K562 (cell line): ENCODE results near the gene TRAIP. TPM values are rescaled to one million over a fixed set of nuclear protein-coding genes. Genes with fewer than 3 reads are reported as not detected.

Experiments used
- ATAC-seq: fragments of 200-7000 bp; cut with Tn5 transposase; 3 replicates; pipeline ENCODE4 v1.9.1; 2020; ENCODE audit warnings: moderate library complexity
- BruUV-seq: library from RNA; stranded (reverse); fragments of 400-500 nt; replicated peaks from 2 replicates; lab custom pipeline; 2021; lab: Mats Ljungman, UMichigan
- CTCF ChIA-PET: fragments of 300-600 bp; formaldehyde crosslinking; extraction: SDS; loops from one replicate; lab custom pipeline; 2021; ENCODE audit warnings: low intra/inter-chr PET ratio; lab: Yijun Ruan, JAX
- POLR2A ChIA-PET: fragments of 300-600, 350-650 bp; sonication (Branson Sonifier 250); formaldehyde crosslinking; extraction: SDS; loops from one replicate; lab custom pipeline; 2021; ENCODE audit warnings: antibody characterized with exemption, inconsistent platforms; lab: Yijun Ruan, JAX
- DNase-seq, 4 experiments: peaks; one replicate each; pipeline versions ENCODE4 v3.0.0 to v3.0.0-alpha.2; 2011 to 2018; ENCODE audit warnings: low spot score in 3 of 4, mixed read lengths in 3 of 4; ENCODE audit errors: extremely low read depth in 1 of 4
- FAIRE-seq: peaks from 2 replicates; lab custom pipeline; 2011; peaks lifted over from hg19 to GRCh38; lab: Jason Lieb, UNC
- H2AFZ ChIP-seq: 2 replicates; pipeline ENCODE4 v1.6.0; 2011; ENCODE audit warnings: low read depth, low read length, control low read depth, inconsistent platforms
- H3K27ac ChIP-seq: fragments of 200-600 bp; 3 replicates; pipeline ENCODE4 v1.8.0; 2011; ENCODE audit warnings: low read depth, mild to moderate bottlenecking, control low read depth, inconsistent platforms, low read length, moderate library complexity, mixed read lengths; ENCODE audit errors: extremely low read depth
- H3K27me3 ChIP-seq, 2 experiments: fragments of 300-600 bp in 1 of 2; 2 replicates in 1 of 2; 3 replicates in 1 of 2; pipeline versions ENCODE4 v1.6.0 to v1.8.0; 2011; ENCODE audit warnings: inconsistent platforms in 2 of 2, low read length in 2 of 2, mild to moderate bottlenecking in 1 of 2, mixed read lengths in 1 of 2, moderate library complexity in 1 of 2; ENCODE audit not compliant: control insufficient read depth in 2 of 2, insufficient read depth in 2 of 2
- H3K36me3 ChIP-seq: fragments of 300-600 bp; 3 replicates; pipeline ENCODE4 v1.8.0; 2011; ENCODE audit warnings: mild to moderate bottlenecking, low read length, inconsistent platforms; ENCODE audit not compliant: control insufficient read depth, insufficient read depth
- H3K4me1 ChIP-seq, 2 experiments: fragments of 200-600 bp in 1 of 2; replicated peaks in 1 of 2; 2 replicates in 1 of 2; 3 replicates in 1 of 2; pipeline versions ENCODE4 v1.5.1 to v1.8.0; 2011; ENCODE audit warnings: inconsistent platforms in 2 of 2, low read length in 2 of 2, mild to moderate bottlenecking in 1 of 2, mixed read lengths in 1 of 2, moderate library complexity in 1 of 2; ENCODE audit not compliant: control insufficient read depth in 2 of 2, insufficient read depth in 2 of 2
- H3K4me2 ChIP-seq: 2 replicates; pipeline ENCODE4 v1.6.1; 2011; ENCODE audit warnings: low read length, control low read depth, inconsistent platforms, mixed read lengths; ENCODE audit not compliant: insufficient read depth
- H3K4me3 ChIP-seq: fragments of 200-600 bp; sonication (generic), shearing (Covaris generic); 2 replicates; pipeline ENCODE4 v1.5.1; 2016; ENCODE audit warnings: control low read depth, inconsistent platforms
- H3K79me2 ChIP-seq: fragments of 200-600 bp; 3 replicates; pipeline ENCODE4 v1.8.0; 2011; ENCODE audit warnings: low read length, inconsistent platforms; ENCODE audit not compliant: control insufficient read depth, insufficient read depth
- H3K9ac ChIP-seq, 2 experiments: 2 replicates each; pipeline versions ENCODE4 v1.6.0 to v1.6.1; 2011; ENCODE audit warnings: low read depth in 2 of 2, low read length in 2 of 2, control low read depth in 1 of 2, inconsistent platforms in 1 of 2, mild to moderate bottlenecking in 1 of 2, mixed read lengths in 1 of 2; ENCODE audit not compliant: insufficient read depth in 1 of 2
- H3K9me1 ChIP-seq: one replicate; pipeline ENCODE4 v1.6.0; 2011; ENCODE audit warnings: inconsistent platforms, mild to moderate bottlenecking, low read length, moderate library complexity; ENCODE audit not compliant: control insufficient read depth, insufficient read depth
- H3K9me3 ChIP-seq: replicated peaks from 2 replicates; pipeline ENCODE4 v1.5.1; 2011; ENCODE audit warnings: low read depth, low read length, inconsistent platforms; ENCODE audit not compliant: control insufficient read depth, insufficient read depth
- H4K20me1 ChIP-seq: replicated peaks from 2 replicates; pipeline ENCODE4 v1.6.1; 2011; ENCODE audit warnings: low read length, inconsistent platforms, mixed read lengths; ENCODE audit not compliant: control insufficient read depth, insufficient read depth
- RFX1 ChIP-seq: fragments of 450-650 bp; IDR thresholded peaks from 2 replicates; pipeline ENCODE4 v1.6.1; 2016; ENCODE audit warnings: mild to moderate bottlenecking, moderate library complexity
- WGBS: fragments of 100-300 bp; shearing (Covaris generic); methylation state at CpG from one replicate; pipeline ENCODE4 v1.1.6; 2016; ENCODE audit warnings: low coverage, mixed read lengths; ENCODE audit not compliant: insufficient coverage; ENCODE audit errors: missing lambda C conversion rate; 5-methylcytosine and 5-hydroxymethylcytosine counted together
- in situ Hi-C: fragments of 300-500 bp; cut with MboI; formaldehyde crosslinking; loops from 4 replicates; pipeline ENCODE4 v1.15.0; 2018; ENCODE audit warnings: inconsistent platforms, mixed read lengths
- intact Hi-C: fragments of 100-400 bp; cut with micrococcal nuclease; formaldehyde crosslinking; loops from 2 replicates; pipeline ENCODE4 v1.14.2; 2022
- polyA plus RNA-seq, 8 experiments: library from polyadenylated mRNA; depleted of rRNA in 4 of 8; stranded (reverse) in 5 of 8; unstranded in 3 of 8; fragments of >200 nt; fragmentation: Nextera tagmentation in 2 of 8; fragmentation: Illumina TruSeq in 1 of 8; extraction: Ambion mirVana in 2 of 8; extraction: Trizol in 1 of 8; gene quantifications; 2 replicates each; pipeline versions ENCODE4 v1.2.1 to v1.2.3, GENCODE V29; 2011 to 2014; ENCODE audit warnings: inconsistent platforms in 1 of 8, missing spikeins in 1 of 8
- total RNA-seq, 7 experiments: library from RNA; depleted of rRNA in 6 of 7; stranded (reverse); fragments of >200 nt in 6 of 7; fragmentation: Illumina TruSeq in 2 of 7; extraction: Trizol in 2 of 7; gene quantifications; 2 replicates each; pipeline versions ENCODE4 v1.2.1 to v1.2.3, GENCODE V29; 2011 to 2021; ENCODE audit warnings: low replicate concordance in 1 of 7
- TF ChIP-seq, protein P1 (sequence below): IDR thresholded peaks from 3 replicates; pipeline ENCODE4 v1.6.1; 2011; ENCODE audit warnings: borderline replicate concordance, mild to moderate bottlenecking, moderate library complexity; ENCODE audit not compliant: insufficient read length; ENCODE audit errors: extremely low read depth

TRAIP gene
- total and polyA plus RNA-seq, 9 of the 15 experiments (the other 6 are each of a cell fraction or from before 2014, with no cell fraction given) = 14.3 to 38.6 (median 21.2) TPM

DNA sequence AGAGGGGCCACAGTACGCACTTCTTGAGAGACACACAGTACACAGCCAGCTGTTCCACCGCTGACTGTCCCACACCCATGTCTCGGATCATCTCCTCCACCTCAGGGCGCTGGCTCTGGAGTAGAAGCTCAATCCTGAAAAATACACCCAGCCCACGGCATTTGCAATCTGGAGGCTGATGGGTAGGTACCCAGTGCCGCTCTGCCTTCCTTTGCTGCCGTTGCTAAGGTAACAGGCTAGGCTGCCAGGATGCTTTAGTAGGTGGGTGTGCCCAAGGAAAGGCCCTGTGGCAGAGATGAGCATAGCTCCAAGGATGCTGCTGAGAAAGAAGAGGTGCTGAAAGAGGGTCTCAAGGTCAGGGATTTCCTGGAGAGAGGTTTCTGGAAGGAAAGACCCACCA lies 14.6 kb downstream of the TRAIP start:
- Histone ChIP-seq H2AFZ (no peak overlapping the region), H3K4me2 (no peak overlapping the region), H3K9me3 (no peaks in the 10 kb centered on the region), H3K79me2 (no peaks in the 10 kb centered on the region), H3K27ac (no peak overlapping the region), H3K9ac (no peak overlapping the region), H3K27me3 (no peaks in the 10 kb centered on the region), H3K36me3 (peaks cover 68% of the 10 kb centered on the region), H4K20me1 (no peaks in the 10 kb centered on the region), H3K9me1 (no peaks in the 10 kb centered on the region), H3K4me3 (no peak overlapping the region), H3K4me1 (no peaks in the 10 kb centered on the region; a peak in 1 of 5 replicates)
- intact Hi-C loops = loop anchor here (1.0 kb wide), 1 partner anchor 64 kb away; no protein-coding TSS in a partner anchor
- ATAC-seq (no peak), FAIRE-seq (no peak), DNase-seq (no peak)
- WGBS = 80% methylated on average over 7 of the region's 7 CpGs
- BruUV-seq = no TSS peak
- in situ Hi-C loops = loop anchor here (5.0 kb wide), 1 partner anchor 140 kb away; no protein-coding TSS in a partner anchor
- peak; percentile 22; the same call in 1 of the 2 replicates for TF ChIP-seq RFX1
- TF ChIP-seq, protein P1, sequence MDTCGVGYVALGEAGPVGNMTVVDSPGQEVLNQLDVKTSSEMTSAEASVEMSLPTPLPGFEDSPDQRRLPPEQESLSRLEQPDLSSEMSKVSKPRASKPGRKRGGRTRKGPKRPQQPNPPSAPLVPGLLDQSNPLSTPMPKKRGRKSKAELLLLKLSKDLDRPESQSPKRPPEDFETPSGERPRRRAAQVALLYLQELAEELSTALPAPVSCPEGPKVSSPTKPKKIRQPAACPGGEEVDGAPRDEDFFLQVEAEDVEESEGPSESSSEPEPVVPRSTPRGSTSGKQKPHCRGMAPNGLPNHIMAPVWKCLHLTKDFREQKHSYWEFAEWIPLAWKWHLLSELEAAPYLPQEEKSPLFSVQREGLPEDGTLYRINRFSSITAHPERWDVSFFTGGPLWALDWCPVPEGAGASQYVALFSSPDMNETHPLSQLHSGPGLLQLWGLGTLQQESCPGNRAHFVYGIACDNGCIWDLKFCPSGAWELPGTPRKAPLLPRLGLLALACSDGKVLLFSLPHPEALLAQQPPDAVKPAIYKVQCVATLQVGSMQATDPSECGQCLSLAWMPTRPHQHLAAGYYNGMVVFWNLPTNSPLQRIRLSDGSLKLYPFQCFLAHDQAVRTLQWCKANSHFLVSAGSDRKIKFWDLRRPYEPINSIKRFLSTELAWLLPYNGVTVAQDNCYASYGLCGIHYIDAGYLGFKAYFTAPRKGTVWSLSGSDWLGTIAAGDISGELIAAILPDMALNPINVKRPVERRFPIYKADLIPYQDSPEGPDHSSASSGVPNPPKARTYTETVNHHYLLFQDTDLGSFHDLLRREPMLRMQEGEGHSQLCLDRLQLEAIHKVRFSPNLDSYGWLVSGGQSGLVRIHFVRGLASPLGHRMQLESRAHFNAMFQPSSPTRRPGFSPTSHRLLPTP = no peak
- POLR2A ChIA-PET = no interaction called here
- CTCF ChIA-PET = interaction anchor here (1.7 kb wide), 1 partner anchor 65 kb away, joined by 7 read pairs; no protein-coding TSS in a partner anchor
